OCI-LY3 (cell line): ENCODE results near the gene ZPR1.

Experiments
- H2AFZ ChIP-seq: fragments of 200-600, 300-600 bp; shearing (Covaris generic); 2 replicates; pipeline ENCODE4 v1.6.0; 2014; ENCODE audit warnings: antibody characterized with exemption, low read depth, low read length
- H3K27ac ChIP-seq: fragments of 200-600, 300-600 bp; sonication (generic); 2 replicates; pipeline ENCODE4 v1.5.1; 2014; ENCODE audit warnings: mild to moderate bottlenecking, low read length, moderate library complexity, mixed read lengths
- H3K27me3 ChIP-seq: fragments of 200-600, 300-600 bp; sonication (generic); 2 replicates; pipeline ENCODE4 v1.6.1; 2014; ENCODE audit warnings: low read depth, low read length, mixed read lengths
- H3K36me3 ChIP-seq: fragments of 200-600, 300-600 bp; sonication (generic); replicated peaks from 2 replicates; pipeline ENCODE3; 2014; ENCODE audit warnings: low read depth, low read length, mixed read lengths
- H3K4me1 ChIP-seq: fragments of 300-600, 200-600 bp; sonication (generic); 2 replicates; pipeline ENCODE4 v1.6.1; 2014; ENCODE audit warnings: low read length, mixed read lengths
- H3K4me2 ChIP-seq: fragments of 200-600, 300-600 bp; sonication (generic); 2 replicates; pipeline ENCODE4 v1.6.1; 2014; ENCODE audit warnings: low read length, mixed read lengths
- H3K4me3 ChIP-seq: fragments of 300-600, 200-600 bp; sonication (generic); 2 replicates; pipeline ENCODE4 v1.5.1; 2014; ENCODE audit warnings: antibody characterized with exemption, mild to moderate bottlenecking, low read length, moderate library complexity
- H3K79me2 ChIP-seq: fragments of 300-600, 200-600 bp; shearing (Covaris generic); 2 replicates; pipeline ENCODE4 v1.6.1; 2014; ENCODE audit warnings: mild to moderate bottlenecking, low read length, mixed read lengths
- H3K9ac ChIP-seq: fragments of 300-600, 200-600 bp; shearing (Covaris generic); 2 replicates; pipeline ENCODE4 v1.6.0; 2014; ENCODE audit warnings: mild to moderate bottlenecking, low read length, moderate library complexity
- H3K9me3 ChIP-seq: fragments of 200-600, 300-600 bp; shearing (Covaris generic); 2 replicates; pipeline ENCODE4 v1.6.1; 2014; ENCODE audit warnings: low read length, mixed read lengths; ENCODE audit not compliant: insufficient read depth
- H4K20me1 ChIP-seq: fragments of 200-600, 300-600 bp; sonication (generic); 2 replicates; pipeline ENCODE4 v1.6.1; 2016; ENCODE audit warnings: low read length, mixed read lengths; ENCODE audit not compliant: insufficient read depth
- EZH2phosphoT487 ChIP-seq: fragments of 200-600 bp; shearing (Covaris generic); IDR thresholded peaks from 2 replicates; pipeline ENCODE4 v1.6.1; 2018; ENCODE audit warnings: antibody characterized with exemption, mixed run types, low read depth
- TF ChIP-seq, protein P1 (sequence below): fragments of 200-600, 300-600 bp; sonication (generic); IDR thresholded peaks from 2 replicates; pipeline ENCODE4 v1.5.1; 2014; ENCODE audit warnings: antibody characterized with exemption, low read length, low read depth

The ZPR1 gene

DNA sequence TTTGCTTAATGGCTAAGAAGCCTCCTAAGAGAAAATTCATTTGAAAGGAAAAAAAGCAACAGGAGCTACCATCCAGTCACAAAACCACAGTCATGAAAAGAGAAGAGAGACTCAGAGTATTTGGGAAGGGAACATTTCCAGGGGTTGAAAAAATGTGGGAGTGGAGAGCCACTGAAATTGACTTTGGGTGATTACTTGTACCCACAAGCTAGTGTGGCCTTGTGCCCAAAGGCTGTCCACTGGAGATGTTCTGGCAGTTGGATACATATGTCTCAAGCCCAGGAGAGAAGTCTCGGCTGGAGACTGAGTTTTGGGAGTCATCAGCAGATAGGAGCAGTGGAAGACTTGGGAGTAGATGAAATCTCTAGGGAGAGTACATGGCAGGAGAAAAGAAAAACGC is 7.0 kb upstream of the ZPR1 start:
- Histone ChIP-seq H3K27me3 (0 out of 2 replicates have a peak, but pooled peaks cover 10% of the 10 kb centered on the region), H3K36me3 (no peaks in the 10 kb centered on the region), H3K4me3 (no peak overlapping the region), H2AFZ (no peak overlapping the region), H3K4me2 (no peak overlapping the region), H3K79me2 (no peaks in the 10 kb centered on the region), H3K9ac (no peak overlapping the region), H4K20me1 (no peaks in the 10 kb centered on the region), H3K9me3 (no peaks in the 10 kb centered on the region), H3K4me1 (peaks cover 7% of the 10 kb centered on the region; the same call in 1 of the 2 replicates), H3K27ac (no peak overlapping the region)
- TF ChIP-seq EZH2phosphoT487 = no peak
- TF ChIP-seq, protein P1, sequence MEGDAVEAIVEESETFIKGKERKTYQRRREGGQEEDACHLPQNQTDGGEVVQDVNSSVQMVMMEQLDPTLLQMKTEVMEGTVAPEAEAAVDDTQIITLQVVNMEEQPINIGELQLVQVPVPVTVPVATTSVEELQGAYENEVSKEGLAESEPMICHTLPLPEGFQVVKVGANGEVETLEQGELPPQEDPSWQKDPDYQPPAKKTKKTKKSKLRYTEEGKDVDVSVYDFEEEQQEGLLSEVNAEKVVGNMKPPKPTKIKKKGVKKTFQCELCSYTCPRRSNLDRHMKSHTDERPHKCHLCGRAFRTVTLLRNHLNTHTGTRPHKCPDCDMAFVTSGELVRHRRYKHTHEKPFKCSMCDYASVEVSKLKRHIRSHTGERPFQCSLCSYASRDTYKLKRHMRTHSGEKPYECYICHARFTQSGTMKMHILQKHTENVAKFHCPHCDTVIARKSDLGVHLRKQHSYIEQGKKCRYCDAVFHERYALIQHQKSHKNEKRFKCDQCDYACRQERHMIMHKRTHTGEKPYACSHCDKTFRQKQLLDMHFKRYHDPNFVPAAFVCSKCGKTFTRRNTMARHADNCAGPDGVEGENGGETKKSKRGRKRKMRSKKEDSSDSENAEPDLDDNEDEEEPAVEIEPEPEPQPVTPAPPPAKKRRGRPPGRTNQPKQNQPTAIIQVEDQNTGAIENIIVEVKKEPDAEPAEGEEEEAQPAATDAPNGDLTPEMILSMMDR = no peak

DNA sequence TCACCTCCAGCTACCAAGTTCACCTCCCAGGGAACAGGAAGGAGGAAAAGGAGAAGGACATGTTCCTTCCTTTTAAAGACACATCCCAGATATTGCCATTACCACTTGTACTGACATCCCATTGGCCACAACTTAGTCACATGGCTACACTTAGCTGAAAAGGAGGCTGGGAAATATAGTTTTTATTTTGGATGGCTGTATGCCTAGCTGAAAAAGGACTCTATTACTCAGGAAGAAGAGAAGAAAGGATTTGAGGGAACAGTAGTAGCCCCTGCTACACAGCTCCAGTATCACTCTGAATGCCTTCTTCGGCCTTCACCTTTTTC is 5.9 kb upstream of the ZPR1 start:
- Histone ChIP-seq H3K27ac (no peak overlapping the region), H2AFZ (no peak overlapping the region), H3K9ac (no peak overlapping the region), H3K79me2 (no peaks in the 10 kb centered on the region), H3K9me3 (no peaks in the 10 kb centered on the region), H3K4me1 (peaks cover 7% of the 10 kb centered on the region; the same call in 1 of the 2 replicates), H3K27me3 (0 out of 2 replicates have a peak, but pooled peaks cover under 1% of the 10 kb centered on the region), H4K20me1 (no peaks in the 10 kb centered on the region), H3K4me3 (no peak overlapping the region), H3K4me2 (no peak overlapping the region), H3K36me3 (no peaks in the 10 kb centered on the region)
- no peak for TF ChIP-seq EZH2phosphoT487
- TF ChIP-seq, protein P1 = no peak

DNA sequence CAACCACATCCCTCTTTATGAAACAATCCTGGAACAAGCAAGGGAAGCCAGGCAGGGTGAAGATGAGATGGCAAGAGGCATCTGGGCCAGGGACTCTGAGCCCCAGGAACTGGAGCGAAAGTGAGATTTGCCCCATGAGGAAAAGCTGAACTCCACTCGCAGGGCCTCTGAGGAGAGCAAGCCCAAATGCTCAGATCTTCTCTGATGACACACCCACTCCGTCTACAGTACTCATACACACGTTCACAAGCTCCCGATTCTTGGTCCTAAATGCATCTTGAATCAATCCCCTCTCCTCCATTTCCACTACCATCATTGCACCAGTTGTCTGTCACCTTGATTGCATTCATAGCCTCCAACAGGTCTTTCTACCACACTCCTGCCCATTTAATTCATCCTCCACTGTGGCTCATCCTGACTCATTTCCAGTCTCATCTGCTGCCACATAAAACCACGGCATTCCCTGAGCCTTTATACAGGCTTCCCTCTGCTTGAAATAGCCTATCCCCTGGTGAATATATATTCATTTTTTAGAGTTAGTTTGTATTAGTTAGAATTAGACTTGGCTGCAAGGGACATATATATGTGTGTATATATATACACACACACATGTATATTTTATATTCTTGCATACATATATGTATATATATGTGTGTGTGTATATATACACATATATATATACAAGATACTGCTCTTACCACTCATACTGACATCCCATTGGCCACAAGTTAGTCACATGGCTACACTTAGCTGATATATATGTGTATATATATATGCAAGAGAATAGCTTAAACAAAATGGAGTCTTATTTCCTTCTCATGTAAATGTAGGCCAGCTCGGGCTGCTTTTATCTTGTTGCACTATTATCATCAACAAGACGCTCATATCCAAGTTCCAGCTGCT is 5.3 kb upstream of the ZPR1 start:
- peaks cover 8% of the 10 kb centered on the region; the same call in 1 of the 2 replicates for H3K4me1 ChIP-seq
- no peaks in the 10 kb centered on the region for H4K20me1 ChIP-seq
- no peak overlapping the region for H3K4me2 ChIP-seq
- no peaks in the 10 kb centered on the region for H3K27me3 ChIP-seq
- no peak overlapping the region for H3K4me3 ChIP-seq
- no peaks in the 10 kb centered on the region for H3K36me3 ChIP-seq
- TF ChIP-seq, protein P1 = no peak
- TF ChIP-seq EZH2phosphoT487 = no peak
- H3K9me3 ChIP-seq = no peaks in the 10 kb centered on the region
- no peak overlapping the region for H3K27ac ChIP-seq
- no peaks in the 10 kb centered on the region for H3K79me2 ChIP-seq
- no peak overlapping the region for H2AFZ ChIP-seq
- H3K9ac ChIP-seq = no peak overlapping the region

DNA sequence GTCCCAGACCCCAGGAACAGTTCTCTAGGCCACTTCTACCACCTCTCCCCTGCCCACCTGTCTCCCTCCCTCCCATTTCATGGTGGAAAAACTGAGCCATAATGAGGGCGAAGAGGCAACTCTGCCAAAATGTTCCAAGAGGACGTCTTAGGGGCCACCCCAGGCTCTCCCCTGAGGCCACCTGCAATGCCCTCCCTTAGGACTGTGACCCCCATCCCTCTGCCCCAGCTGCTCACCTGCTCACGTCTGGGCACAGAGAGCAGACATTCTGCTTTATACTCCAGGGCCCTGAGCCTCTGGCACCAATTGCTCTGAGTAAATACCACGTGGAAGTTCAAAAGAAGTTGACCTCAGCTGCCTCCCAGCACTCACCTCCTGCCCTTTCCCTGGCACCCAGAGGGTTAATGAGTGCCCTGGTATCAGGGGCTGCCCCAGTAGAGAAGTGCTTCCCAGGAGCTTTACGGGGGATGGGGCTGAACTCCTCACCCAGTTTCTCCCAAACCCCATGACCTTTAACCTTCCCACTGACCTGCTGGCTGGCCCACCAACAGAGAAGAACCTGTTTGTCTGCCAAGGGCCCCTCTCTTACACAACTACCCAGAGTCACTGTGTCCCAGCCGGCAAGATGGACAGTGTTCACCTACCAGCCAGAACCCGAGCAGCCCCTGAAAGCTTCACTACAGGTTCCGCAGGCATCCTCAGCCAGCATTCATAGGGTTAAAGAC is 4.5 kb upstream of the ZPR1 start:
- Histone ChIP-seq H2AFZ (no peak overlapping the region), H3K4me2 (no peak overlapping the region), H3K36me3 (no peaks in the 10 kb centered on the region), H3K27me3 (no peaks in the 10 kb centered on the region), H3K27ac (no peak overlapping the region), H3K9ac (no peak overlapping the region), H3K9me3 (no peaks in the 10 kb centered on the region), H3K4me1 (peaks cover 8% of the 10 kb centered on the region; the same call in 1 of the 2 replicates), H4K20me1 (no peaks in the 10 kb centered on the region), H3K79me2 (peaks cover 5% of the 10 kb centered on the region), H3K4me3 (no peak overlapping the region)
- TF ChIP-seq, protein P1 = no peak
